Thymus (tissue), 11 donors: ENCODE measurements around the gene TPRG1. TPM values are rescaled to one million over a fixed set of nuclear protein-coding genes. Genes with fewer than 3 reads are reported as not detected.

Experiments
- DNase-seq, 9 donors: peaks; one replicate each; pipeline ENCODE4 v3.0.0-alpha.2; 2013; ENCODE audit warnings: low spot score in 9 of 9, low read depth in 6 of 9, missing footprints in 1 of 9
- H3K27ac ChIP-seq, 2 donors: one replicate each; pipeline ENCODE4 v1.5.1; 2013; ENCODE audit warnings: control low read depth in 1 of 2, low read depth in 1 of 2, low read length in 1 of 2, mild to moderate bottlenecking in 1 of 2, moderate library complexity in 1 of 2
- H3K27me3 ChIP-seq, 2 donors: one replicate each; pipeline ENCODE4 v1.5.1; 2013; ENCODE audit warnings: low read length in 1 of 2; ENCODE audit not compliant: control insufficient read depth in 2 of 2, insufficient read depth in 1 of 2
- H3K36me3 ChIP-seq, 2 donors: one replicate each; pipeline ENCODE4 v1.5.1; 2013; ENCODE audit warnings: low read length in 1 of 2, mild to moderate bottlenecking in 1 of 2, moderate library complexity in 1 of 2; ENCODE audit not compliant: control insufficient read depth in 2 of 2, insufficient read depth in 2 of 2
- H3K4me1 ChIP-seq, 2 donors: one replicate each; pipeline ENCODE4 v1.5.1; 2013; ENCODE audit warnings: low read length in 2 of 2; ENCODE audit not compliant: control insufficient read depth in 2 of 2, insufficient read depth in 2 of 2
- H3K4me3 ChIP-seq, 2 donors: one replicate each; pipeline ENCODE4 v1.5.1; 2013; ENCODE audit warnings: low read length in 2 of 2, control low read depth in 1 of 2, mild to moderate bottlenecking in 1 of 2
- H3K9me3 ChIP-seq, 2 donors: one replicate each; pipeline ENCODE4 v1.5.1; 2013; ENCODE audit warnings: low read length in 1 of 2, mild to moderate bottlenecking in 1 of 2; ENCODE audit not compliant: control insufficient read depth in 2 of 2, insufficient read depth in 1 of 2
- WGBS: extraction: QIAGEN DNeasy Blood & Tissue Kit; methylation state at CpG from one replicate; pipeline ENCODE4 v1.1.7; 2013; 5-methylcytosine and 5-hydroxymethylcytosine counted together
- polyA plus RNA-seq: library from polyadenylated mRNA; stranded (reverse); fragments of 200-250 nt; gene quantifications from one replicate; pipeline ENCODE4 v1.2.3, GENCODE V29; 2013
- total RNA-seq: library from RNA; stranded (reverse); fragments of 120-200 nt; gene quantifications from one replicate; pipeline ENCODE4 v1.2.4, GENCODE V29; 2013
- donor health status: healthy.

TPRG1 gene
- total and polyA plus RNA-seq, 2 donors: 1.8 to 3.2 TPM

- no peaks in the 10 kb centered on the region for H3K9me3 ChIP-seq
- no peaks in the 10 kb centered on the region for H3K36me3 ChIP-seq
- 92% methylated on average over 3 of the region's 3 CpGs for WGBS
- H3K4me1 ChIP-seq: no peaks in the 10 kb centered on the region
- H3K27ac ChIP-seq: no peak overlapping the region
- no peak overlapping the region for H3K4me3 ChIP-seq
- H3K27me3 ChIP-seq: no peaks in the 10 kb centered on the region
- no peak for DNase-seq
Measured at GRCh38 chr3:189232790-189233189, 61.0 kb downstream of the TPRG1 start.

- WGBS: 73% methylated on average over 5 of the region's 5 CpGs
- no peaks in the 10 kb centered on the region for H3K4me1 ChIP-seq
- no peaks in the 10 kb centered on the region for H3K9me3 ChIP-seq
- no peak overlapping the region for H3K27ac ChIP-seq
- H3K27me3 ChIP-seq: no peaks in the 10 kb centered on the region
- H3K4me3 ChIP-seq: no peak overlapping the region
- peak in 3 of 9 donors; percentile 10 to 42 (median 20) for DNase-seq
- H3K36me3 ChIP-seq: no peaks in the 10 kb centered on the region
Measured at GRCh38 chr3:189233225-189233858, 61.6 kb downstream of the TPRG1 start.

GRCh38 chr3:189235214-189235613, 63.4 kb downstream of the TPRG1 start:
- H3K27me3 ChIP-seq: no peaks in the 10 kb centered on the region
- H3K36me3 ChIP-seq: no peaks in the 10 kb centered on the region
- no peaks in the 10 kb centered on the region for H3K9me3 ChIP-seq
- H3K4me1 ChIP-seq: no peaks in the 10 kb centered on the region
- no peak overlapping the region for H3K27ac ChIP-seq
- WGBS: 95% methylated on average over 2 of the region's 2 CpGs
- DNase-seq: no peak
- no peak overlapping the region for H3K4me3 ChIP-seq

- Histone ChIP-seq H3K4me1 (no peaks in the 10 kb centered on the region), H3K9me3 (no peaks in the 10 kb centered on the region), H3K36me3 (no peaks in the 10 kb centered on the region), H3K27me3 (no peaks in the 10 kb centered on the region), H3K27ac (no peak overlapping the region), H3K4me3 (no peak overlapping the region)
- DNase-seq: no peak
Measured at GRCh38 chr3:189236352-189236751, 64.6 kb downstream of the TPRG1 start.

GRCh38 chr3:189237526-189237925, 65.8 kb downstream of the TPRG1 start:
- Histone ChIP-seq H3K4me3 (no peak overlapping the region), H3K9me3 (no peaks in the 10 kb centered on the region), H3K27ac (no peak overlapping the region), H3K4me1 (no peaks in the 10 kb centered on the region), H3K36me3 (no peaks in the 10 kb centered on the region), H3K27me3 (no peaks in the 10 kb centered on the region)
- DNase-seq: no peak
- WGBS: 94% methylated on average over 4 of the region's 4 CpGs

GRCh38 chr3:189238071-189238470, 66.3 kb downstream of the TPRG1 start:
- Histone ChIP-seq H3K4me3 (no peak overlapping the region), H3K36me3 (no peaks in the 10 kb centered on the region), H3K27me3 (no peaks in the 10 kb centered on the region), H3K4me1 (no peaks in the 10 kb centered on the region), H3K9me3 (no peaks in the 10 kb centered on the region), H3K27ac (no peak overlapping the region)
- DNase-seq: no peak
- over 99% methylated on average over 5 of the region's 5 CpGs for WGBS

GRCh38 chr3:189239616-189240015, 67.8 kb downstream of the TPRG1 start:
- 94% methylated on average over 5 of the region's 5 CpGs for WGBS
- no peak for DNase-seq
- no peaks in the 10 kb centered on the region for H3K9me3 ChIP-seq
- no peaks in the 10 kb centered on the region for H3K27me3 ChIP-seq
- H3K4me1 ChIP-seq: no peaks in the 10 kb centered on the region
- H3K4me3 ChIP-seq: no peak overlapping the region
- no peak overlapping the region for H3K27ac ChIP-seq
- no peaks in the 10 kb centered on the region for H3K36me3 ChIP-seq

- no peaks in the 10 kb centered on the region for H3K36me3 ChIP-seq
- no peaks in the 10 kb centered on the region for H3K27me3 ChIP-seq
- 94% methylated on average over 1 of the region's 1 CpG for WGBS
- H3K9me3 ChIP-seq: no peaks in the 10 kb centered on the region
- H3K4me1 ChIP-seq: no peaks in the 10 kb centered on the region
- H3K27ac ChIP-seq: no peak overlapping the region
- no peak overlapping the region for H3K4me3 ChIP-seq
- no peak for DNase-seq
Measured at GRCh38 chr3:189249987-189250386, 78.2 kb downstream of the TPRG1 start.

- Histone ChIP-seq H3K9me3 (no peaks in the 10 kb centered on the region), H3K36me3 (no peaks in the 10 kb centered on the region), H3K27me3 (no peaks in the 10 kb centered on the region), H3K4me3 (no peak overlapping the region), H3K4me1 (no peaks in the 10 kb centered on the region), H3K27ac (no peak overlapping the region)
- DNase-seq: no peak
- WGBS: over 99% methylated on average over 3 of the region's 3 CpGs
Measured at GRCh38 chr3:189258261-189258660, 86.5 kb downstream of the TPRG1 start.
